Measurements from ENCODE around the gene EHD4. TPM values are rescaled to one million over a fixed set of nuclear protein-coding genes. Genes with fewer than 3 reads are reported as not detected.
A peak's percentile ranks its signal among the peaks of the same experiment; 100 is the strongest.

Gene EHD4
- total RNA-seq, 8 experiments from 2014 or later, result 3.6 to 45.8 (median 6.6) TPM

DNA sequence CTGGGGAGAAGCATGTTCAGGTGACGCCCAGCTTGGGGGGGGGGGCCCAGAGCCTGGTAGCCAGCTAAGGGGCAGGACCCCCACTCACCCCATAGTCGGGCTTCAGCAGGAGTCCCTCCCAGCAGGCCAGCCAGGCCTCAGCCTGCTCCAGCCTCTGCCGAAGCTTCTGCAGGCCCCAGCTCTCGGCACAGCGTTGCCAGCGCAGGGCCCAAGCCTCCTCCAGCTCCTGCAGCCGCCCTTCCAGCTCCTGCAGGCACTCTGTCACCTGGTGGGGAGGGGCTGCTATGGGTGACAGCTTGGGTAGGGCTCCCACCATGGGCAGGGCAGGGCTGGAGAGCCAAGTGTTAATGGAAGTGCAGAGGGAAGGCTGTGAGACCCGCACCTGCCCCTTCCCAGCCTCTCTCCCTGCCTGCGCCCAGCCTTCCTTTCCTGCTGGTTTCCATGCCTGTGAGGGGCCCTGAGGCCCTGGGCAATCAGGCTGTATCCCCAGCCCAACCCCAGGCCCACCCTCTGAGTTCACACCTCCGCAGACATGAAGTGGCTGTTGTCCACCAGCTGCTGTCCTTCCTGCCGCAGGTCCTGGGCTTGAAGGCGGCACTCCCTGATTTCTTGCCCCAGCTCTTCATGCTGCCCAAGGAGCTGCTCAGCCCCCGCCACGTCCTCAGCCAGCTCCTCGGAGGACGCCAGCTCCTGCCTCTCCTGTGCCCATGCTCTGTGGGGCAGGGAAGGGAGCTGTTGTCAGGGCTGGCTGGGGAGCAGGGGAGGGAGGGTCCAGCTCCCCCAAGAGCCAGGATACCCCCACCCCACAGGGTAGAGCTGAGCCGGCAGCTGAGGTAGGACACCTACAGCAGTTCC is 119.4 kb downstream of the EHD4 start:
- Histone ChIP-seq H3K27ac (no peak overlapping the region), H3K4me3 (no peak overlapping the region), H3K4me1 (replicated peaks in 1 of 2) (peaks cover 13 to 21% of the 10 kb centered on the region in 2 donors)
- in situ Hi-C loops (cut with MboI; ENCODE audit: low pct_unique_long_range_greater_than_20kb in 2 of 9, low sequenced_read_pairs in 9 of 9, unreplicated experiment in 9 of 9), result no loop called here
- ATAC-seq (replicated peaks in 6 of 8), result peak in 4 of 8 experiments; percentile 1 to 45 (median 30)
- WGBS, 10 experiments, result 40 to 100% (median 85%) methylated on average over 1 to 2 of the region's 17 CpGs; no CpG with 5 or more reads in 4 of the 10 experiments

DNA sequence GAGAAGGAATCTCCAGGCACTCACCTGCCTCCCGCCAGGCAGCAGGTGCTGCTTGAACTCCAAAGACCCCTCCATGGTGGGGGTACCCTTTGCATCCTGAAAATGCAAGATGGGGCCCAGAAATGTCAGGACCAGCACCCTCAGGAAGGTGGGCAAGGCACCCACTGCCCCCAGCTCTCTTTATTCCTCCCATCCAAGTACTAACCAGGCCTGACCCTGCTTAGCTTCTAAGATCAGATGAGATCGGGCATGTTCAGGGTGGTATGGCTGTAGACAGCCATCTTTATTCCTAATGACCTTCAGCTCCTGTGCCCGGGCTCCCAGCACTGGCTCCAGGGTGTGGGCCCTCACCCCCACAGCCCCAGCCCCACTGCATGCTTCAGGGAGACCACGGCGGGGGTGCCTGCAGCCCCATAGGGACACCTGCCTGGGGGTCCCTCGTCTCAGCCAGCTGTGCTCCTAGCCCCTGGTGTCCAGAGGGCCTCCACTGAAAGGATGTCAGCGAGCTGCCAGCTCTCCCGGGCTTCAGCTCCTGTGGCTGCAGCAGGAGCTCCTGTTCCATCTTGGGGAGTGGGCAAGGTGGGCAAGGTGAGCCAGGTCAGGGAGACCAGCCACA is 120.5 kb downstream of the EHD4 start:
- Histone ChIP-seq H3K4me3 (no peak overlapping the region), H3K27ac (no peak overlapping the region), H3K4me1 (replicated peaks in 1 of 2) (peaks cover 13 to 21% of the 10 kb centered on the region in 2 donors)
- in situ Hi-C loops (cut with MboI; ENCODE audit: low pct_unique_long_range_greater_than_20kb in 2 of 9, low sequenced_read_pairs in 9 of 9, unreplicated experiment in 9 of 9), result no loop called here
- WGBS, 10 experiments, result 35 to 83% (median 82%) methylated on average over 1 to 2 of the region's 8 CpGs; no CpG with 5 or more reads in 6 of the 10 experiments
- no peak for ATAC-seq (replicated peaks in 6 of 8)

DNA sequence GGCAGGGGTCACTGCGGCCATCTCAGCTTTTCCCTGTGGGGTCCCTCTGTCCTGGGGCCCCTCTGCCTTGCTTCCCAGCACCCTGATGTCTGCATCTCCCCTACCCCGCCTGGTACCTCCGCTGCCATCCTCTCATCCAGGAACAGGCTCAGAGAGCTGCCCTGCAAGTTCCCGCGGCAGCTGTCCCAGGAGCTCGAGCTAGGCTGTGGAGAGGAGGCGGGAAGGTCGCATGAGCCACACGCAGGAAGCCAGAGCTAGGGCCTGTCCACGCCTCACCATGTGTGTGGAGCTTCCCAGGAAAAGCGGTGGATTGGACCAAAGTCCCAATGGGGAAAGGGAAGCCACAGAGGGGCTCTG is 121.2 kb downstream of the EHD4 start:
- H3K4me1 ChIP-seq (replicated peaks in 1 of 2), result peaks cover 13 to 21% of the 10 kb centered on the region in 2 donors
- no peak overlapping the region for H3K4me3 ChIP-seq
- ATAC-seq (replicated peaks in 6 of 8), result no peak
- WGBS, 10 experiments, result 3 to 100% (median 70%) methylated on average over 1 to 6 of the region's 11 CpGs; no CpG with 5 or more reads in 6 of the 10 experiments
- in situ Hi-C loops (cut with MboI; ENCODE audit: low pct_unique_long_range_greater_than_20kb in 2 of 9, low sequenced_read_pairs in 9 of 9, unreplicated experiment in 9 of 9), result no loop called here
- no peak overlapping the region for H3K27ac ChIP-seq

DNA sequence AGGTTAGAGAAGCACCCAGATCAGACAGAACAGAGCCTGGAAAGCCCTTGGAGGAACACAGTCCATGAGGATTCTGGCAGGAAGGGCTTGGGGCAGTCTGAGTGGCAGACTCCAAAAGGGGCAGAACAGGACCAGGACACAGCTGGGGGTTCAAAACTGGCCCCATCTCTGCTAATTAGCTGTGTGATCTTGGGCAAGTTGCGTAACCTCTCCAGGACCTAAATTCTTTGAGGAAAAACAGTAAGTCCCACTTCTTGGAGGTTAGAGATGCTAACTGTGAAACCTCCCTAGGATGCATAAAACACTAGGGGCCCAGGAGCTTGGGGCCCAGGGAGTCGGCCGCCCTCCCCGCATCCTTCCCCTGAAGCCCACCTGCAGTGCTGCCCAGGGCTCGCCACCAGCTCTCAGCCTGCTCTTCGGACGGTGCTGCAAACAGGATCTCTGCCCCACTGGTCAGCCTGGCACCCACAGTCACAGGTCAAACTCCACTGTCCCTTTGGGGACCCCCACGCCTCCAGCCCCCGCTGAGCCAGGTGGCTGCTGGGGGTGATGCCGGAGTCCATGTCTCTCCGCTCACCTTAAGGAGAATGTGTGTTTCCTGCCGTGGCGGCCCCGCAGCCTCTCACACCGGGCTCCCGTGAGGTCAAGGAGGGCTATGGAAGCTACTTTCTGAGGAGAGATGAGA is 121.7 kb downstream of the EHD4 start:
- ATAC-seq (replicated peaks in 6 of 8), result peak in 1 of 8 experiments; percentile 8
- H3K27ac ChIP-seq, result no peak overlapping the region
- peaks cover 9 to 17% of the 10 kb centered on the region in 2 donors for H3K4me1 ChIP-seq (replicated peaks in 1 of 2)
- H3K4me3 ChIP-seq, result no peak overlapping the region
- in situ Hi-C loops (cut with MboI; ENCODE audit: low pct_unique_long_range_greater_than_20kb in 2 of 9, low sequenced_read_pairs in 9 of 9, unreplicated experiment in 9 of 9), result no loop called here
- 60 to 100% (median 91%) methylated on average over 1 to 6 of the region's 16 CpGs; no CpG with 5 or more reads in 2 of the 10 experiments for WGBS, 10 experiments

DNA sequence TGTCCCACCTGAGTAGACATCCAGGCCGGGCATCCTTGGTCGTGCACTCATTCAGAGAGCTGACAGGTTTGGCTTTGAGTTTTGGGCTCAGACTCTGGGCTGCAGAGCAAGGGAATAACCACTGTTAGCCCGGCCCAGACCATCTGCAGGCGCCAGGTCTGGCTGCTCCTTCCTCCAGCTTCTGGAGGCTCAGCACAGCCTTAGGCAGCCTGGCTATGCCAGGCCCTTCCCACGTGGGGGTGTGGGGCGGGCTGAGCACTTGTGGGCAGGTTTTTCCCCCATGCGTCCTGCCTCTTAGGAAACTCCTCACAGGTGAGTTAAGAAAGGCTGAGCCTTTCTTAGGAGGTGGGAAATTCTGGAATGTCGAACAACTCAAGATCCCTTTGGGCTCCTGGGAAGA is 122.5 kb downstream of the EHD4 start:
- H3K4me3 ChIP-seq, result no peak overlapping the region
- in situ Hi-C loops (cut with MboI; ENCODE audit: low pct_unique_long_range_greater_than_20kb in 2 of 9, low sequenced_read_pairs in 9 of 9, unreplicated experiment in 9 of 9), result no loop called here
- 18 to 80% (median 75%) methylated on average over 1 to 4 of the region's 8 CpGs; no CpG with 5 or more reads in 4 of the 10 experiments for WGBS, 10 experiments
- peaks cover 1 to 9% of the 10 kb centered on the region in 2 donors for H3K4me1 ChIP-seq (replicated peaks in 1 of 2)
- ATAC-seq (replicated peaks in 6 of 8), result peak in 3 of 8 experiments; percentile 41 to 71 (median 66)
- no peak overlapping the region for H3K27ac ChIP-seq

- no peak for ATAC-seq (replicated peaks in 6 of 8)
- 80 to 100% (median 95%) methylated on average over 1 to 2 of the region's 6 CpGs; no CpG with 5 or more reads in 6 of the 10 experiments for WGBS, 10 experiments
- Histone ChIP-seq H3K4me1 (replicated peaks in 1 of 2) (peaks cover 0 to 3% of the 10 kb centered on the region in 2 donors), H3K27ac (no peak overlapping the region), H3K4me3 (no peak overlapping the region)
- in situ Hi-C loops (cut with MboI; ENCODE audit: low pct_unique_long_range_greater_than_20kb in 2 of 9, low sequenced_read_pairs in 9 of 9, unreplicated experiment in 9 of 9), result no loop called here
Measured at GRCh38 chr15:41849204-41849603, 123.2 kb downstream of the EHD4 start.

GRCh38 chr15:41848631-41849030 is 123.7 kb downstream of the EHD4 start:
- in situ Hi-C loops (cut with MboI; ENCODE audit: low pct_unique_long_range_greater_than_20kb in 2 of 9, low sequenced_read_pairs in 9 of 9, unreplicated experiment in 9 of 9), result no loop called here
- Histone ChIP-seq H3K27ac (no peak overlapping the region), H3K4me3 (no peak overlapping the region), H3K4me1 (replicated peaks in 1 of 2) (no peaks in the 10 kb centered on the region)
- WGBS, 10 experiments, result 57 to 100% (median 90%) methylated on average over 1 to 2 of the region's 10 CpGs; no CpG with 5 or more reads in 4 of the 10 experiments
- ATAC-seq (replicated peaks in 6 of 8), result no peak

GRCh38 chr15:41847981-41848380 is 124.4 kb downstream of the EHD4 start:
- Histone ChIP-seq H3K4me1 (replicated peaks in 1 of 2) (no peaks in the 10 kb centered on the region), H3K27ac (no peak overlapping the region), H3K4me3 (no peak overlapping the region)
- in situ Hi-C loops (cut with MboI; ENCODE audit: low pct_unique_long_range_greater_than_20kb in 2 of 9, low sequenced_read_pairs in 9 of 9, unreplicated experiment in 9 of 9), result no loop called here
- ATAC-seq (replicated peaks in 6 of 8), result no peak
- WGBS, 10 experiments, result 90 to 100% (median 92%) methylated on average over 1 to 5 of the region's 9 CpGs; no CpG with 5 or more reads in 7 of the 10 experiments

DNA sequence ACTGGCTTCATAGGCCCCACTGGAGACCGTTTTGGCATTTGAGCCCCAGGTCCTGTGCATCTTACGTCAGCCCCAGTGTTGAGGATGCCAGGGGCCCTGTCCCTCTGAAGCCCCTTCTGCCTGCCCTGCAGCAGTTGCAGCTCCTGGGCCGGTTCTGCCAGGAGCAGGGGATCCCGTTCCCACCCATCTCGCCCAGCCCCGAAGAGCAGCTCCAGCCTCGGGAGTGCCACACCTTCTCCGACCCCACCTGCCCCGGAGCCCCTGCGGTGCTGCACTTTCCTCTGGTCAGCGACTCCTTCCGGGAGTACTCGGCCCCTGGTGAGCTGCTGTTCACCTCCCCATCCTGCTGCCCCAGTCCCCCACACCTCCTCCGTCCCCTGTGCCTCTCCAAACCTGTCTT is 125.2 kb downstream of the EHD4 start:
- no peak for ATAC-seq (replicated peaks in 6 of 8)
- no peak overlapping the region for H3K4me3 ChIP-seq
- no peaks in the 10 kb centered on the region for H3K4me1 ChIP-seq (replicated peaks in 1 of 2)
- in situ Hi-C loops (cut with MboI; ENCODE audit: low pct_unique_long_range_greater_than_20kb in 2 of 9, low sequenced_read_pairs in 9 of 9, unreplicated experiment in 9 of 9), result no loop called here
- WGBS, 10 experiments, result 80% methylated on average over 1 of the region's 14 CpGs; no CpG with 5 or more reads in 9 of the 10 experiments
- no peak overlapping the region for H3K27ac ChIP-seq

Other genes with a start within 250 kb of the EHD4 start
- 10 to 100 TPM in 7 of 8 experiments, 1 to 10 TPM in 1; 9.9 to 25.8 (median 14.3) TPM for gene MAPKBP1, start 198.1 kb downstream of the EHD4 start, total RNA-seq
- gene JMJD7, start 144.5 kb downstream of the EHD4 start, total RNA-seq, result 1 to 10 TPM; 4.0 to 8.8 (median 5.7) TPM
- gene PLA2G4B, start 133.7 kb downstream of the EHD4 start, total RNA-seq, result 1 to 10 TPM; 1.1 to 7.7 (median 3.6) TPM
- 1 to 10 TPM in 2 of 8 experiments, under 1 TPM in 6; 0.18 to 2.3 (median 0.72) TPM for gene SPTBN5, start 78.5 kb downstream of the EHD4 start, total RNA-seq
- under 1 TPM in 4 of 8 experiments, not detected in 4; 0.08 to 0.52 (median 0.28) TPM for gene PLA2G4E, start 48.5 kb upstream of the EHD4 start, total RNA-seq
- under 1 TPM in 5 of 8 experiments, not detected in 3; 0.08 to 0.76 (median 0.32) TPM for gene PLA2G4D, start 122.0 kb upstream of the EHD4 start, total RNA-seq
- gene PLA2G4F, start 184.1 kb upstream of the EHD4 start, total RNA-seq, result 1 to 10 TPM in 2 of 8 experiments, under 1 TPM in 4, not detected in 2; 0.04 to 1.8 (median 0.42) TPM
- 10 to 100 TPM; 31.6 to 85.4 (median 46.4) TPM for gene VPS39, start 235.7 kb upstream of the EHD4 start, total RNA-seq

Data from motor neuron (in vitro differentiated cells).